Vagina (tissue), 2 donors: ENCODE data around the gene ARFIP1.

Experiments
- CTCF ChIP-seq, 3 experiments: fragments of 450-650 bp in 2 of 3; fragments of 200-600 bp in 1 of 3; sonication (generic) in 1 of 3; IDR thresholded peaks; one replicate each; pipeline ENCODE4 v1.5.1; 2017 to 2019; ENCODE audit warnings: antibody characterized with exemption in 3 of 3, mild to moderate bottlenecking in 2 of 3, moderate library complexity in 2 of 3
- POLR2A ChIP-seq, 2 donors: fragments of 450-650 bp; IDR thresholded peaks; one replicate each; pipeline ENCODE4 v1.6.1; 2017; ENCODE audit warnings: antibody characterized with exemption in 2 of 2, mild to moderate bottlenecking in 2 of 2, moderate library complexity in 2 of 2

GRCh38 chr4:152901205-152901604, 121.5 kb downstream of the ARFIP1 start:
- TF ChIP-seq CTCF (IDR thresholded peaks at IDR 0.05) (no peak), POLR2A (IDR thresholded peaks at IDR 0.05) (no peak)
